IPS-11a (cell line): ENCODE data around the gene ATXN7L1.
"Not testable (repeated sequence)": the region's sequence is repeated elsewhere in the genome, so short reads cannot be mapped to it uniquely, and the experiment has no call there.

Experiments used
- H3K4me3 ChIP-seq: one replicate; pipeline ENCODE4 v1.5.1; 2013; ENCODE audit warnings: low read depth, low read length, control low read depth

Gene ATXN7L1

GRCh38 chr7:105623906-105624305 is 252.5 kb downstream of the ATXN7L1 start:
- no peak overlapping the region for H3K4me3 ChIP-seq

DNA sequence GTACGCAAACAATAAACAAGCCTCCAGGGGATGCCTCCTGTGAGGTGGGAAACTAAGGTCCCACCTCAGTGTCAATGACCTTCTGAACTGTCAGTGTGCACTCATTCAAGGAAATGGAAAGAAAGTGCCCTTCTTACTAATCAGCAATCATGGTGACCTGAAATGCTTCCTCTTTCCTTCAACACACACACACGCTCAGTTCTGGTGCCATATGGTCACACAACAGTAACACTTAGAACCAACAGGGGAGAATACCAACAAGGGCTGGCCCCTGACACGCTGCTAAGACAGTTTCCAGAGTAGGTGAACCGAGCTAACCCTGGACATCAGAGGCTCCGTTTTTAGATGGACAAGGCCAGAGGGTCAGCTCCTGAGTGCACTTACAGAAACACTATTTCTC is 253.0 kb downstream of the ATXN7L1 start:
- H3K4me3 ChIP-seq: no peak overlapping the region

GRCh38 chr7:105622106-105622731 is 254.2 kb downstream of the ATXN7L1 start:
- H3K4me3 ChIP-seq: no peak overlapping the region

GRCh38 chr7:105621617-105622016 is 254.8 kb downstream of the ATXN7L1 start:
- no peak overlapping the region for H3K4me3 ChIP-seq

DNA sequence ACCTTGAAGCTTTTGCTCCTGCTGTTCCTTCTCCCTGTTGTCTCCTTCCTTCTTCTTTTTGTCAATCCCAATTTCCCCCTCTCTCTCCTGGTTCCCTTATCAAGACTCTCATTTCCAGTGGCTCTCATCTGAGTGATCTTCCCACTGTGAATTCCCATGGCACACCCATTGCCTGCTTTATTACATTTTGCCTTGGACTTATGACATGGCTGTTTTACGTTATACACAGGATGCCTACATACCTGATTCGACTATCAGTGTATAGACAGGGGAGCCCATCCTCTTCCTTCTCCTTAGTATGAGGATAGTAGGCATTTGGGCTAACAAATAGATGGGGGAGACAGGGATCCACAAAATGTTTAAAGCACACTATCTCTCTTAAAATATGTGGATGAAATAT is 255.2 kb downstream of the ATXN7L1 start:
- H3K4me3 ChIP-seq: no peak overlapping the region

GRCh38 chr7:105619590-105619989 is 256.8 kb downstream of the ATXN7L1 start:
- H3K4me3 ChIP-seq: no peak overlapping the region

DNA sequence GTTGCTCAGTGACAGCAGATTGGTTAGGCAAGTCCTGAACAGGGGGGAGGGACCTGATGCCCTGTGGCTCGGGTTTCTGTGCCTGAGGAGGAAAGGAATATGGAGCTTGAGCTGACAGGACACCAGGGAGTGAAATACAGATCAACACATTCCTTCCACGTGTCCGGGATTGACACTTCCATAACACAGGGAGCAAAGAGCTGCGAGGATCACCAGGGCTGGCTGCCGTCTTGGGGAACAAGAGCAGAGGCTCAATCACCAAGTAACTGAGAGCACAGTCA is 258.4 kb downstream of the ATXN7L1 start:
- no peak overlapping the region for H3K4me3 ChIP-seq

GRCh38 chr7:105617280-105618015 is 259.0 kb downstream of the ATXN7L1 start:
- no peak overlapping the region for H3K4me3 ChIP-seq

DNA sequence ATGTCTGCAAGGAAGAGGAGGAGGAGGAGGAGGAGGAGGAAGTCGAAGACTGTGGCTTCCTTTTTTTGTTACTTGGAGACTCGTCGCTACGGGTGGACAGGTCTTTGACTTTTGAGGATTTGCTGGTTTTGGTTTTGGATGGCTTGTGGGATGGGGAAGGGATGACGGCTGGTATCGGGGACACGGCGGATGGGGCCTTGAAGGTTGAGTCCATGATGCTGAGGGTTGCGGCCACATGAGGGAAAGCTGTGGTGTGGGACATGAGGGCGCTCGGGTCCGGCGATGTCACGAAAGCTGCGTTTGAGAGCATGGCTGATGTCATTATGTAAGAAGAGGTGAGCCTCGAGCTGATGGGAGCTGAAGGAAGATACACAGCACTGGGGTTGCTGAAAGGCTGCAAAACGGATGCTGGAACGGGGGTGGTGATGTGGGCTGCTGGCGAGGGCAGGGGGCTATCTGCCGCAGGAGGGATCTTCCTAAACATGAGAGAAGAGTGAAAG is 262.0 kb downstream of the ATXN7L1 start:
- no peak overlapping the region for H3K4me3 ChIP-seq

GRCh38 chr7:105613611-105614330 is 262.6 kb downstream of the ATXN7L1 start:
- H3K4me3 ChIP-seq: no peak overlapping the region

- H3K4me3 ChIP-seq: no peak overlapping the region
These were observed 263.6 kb downstream of the ATXN7L1 start for GRCh38 chr7:105612806-105613205.

- no peak overlapping the region for H3K4me3 ChIP-seq
These were observed 264.3 kb downstream of the ATXN7L1 start for GRCh38 chr7:105611856-105612775.

- H3K4me3 ChIP-seq: no peak overlapping the region
These were observed 266.1 kb downstream of the ATXN7L1 start for GRCh38 chr7:105610165-105610930.

DNA sequence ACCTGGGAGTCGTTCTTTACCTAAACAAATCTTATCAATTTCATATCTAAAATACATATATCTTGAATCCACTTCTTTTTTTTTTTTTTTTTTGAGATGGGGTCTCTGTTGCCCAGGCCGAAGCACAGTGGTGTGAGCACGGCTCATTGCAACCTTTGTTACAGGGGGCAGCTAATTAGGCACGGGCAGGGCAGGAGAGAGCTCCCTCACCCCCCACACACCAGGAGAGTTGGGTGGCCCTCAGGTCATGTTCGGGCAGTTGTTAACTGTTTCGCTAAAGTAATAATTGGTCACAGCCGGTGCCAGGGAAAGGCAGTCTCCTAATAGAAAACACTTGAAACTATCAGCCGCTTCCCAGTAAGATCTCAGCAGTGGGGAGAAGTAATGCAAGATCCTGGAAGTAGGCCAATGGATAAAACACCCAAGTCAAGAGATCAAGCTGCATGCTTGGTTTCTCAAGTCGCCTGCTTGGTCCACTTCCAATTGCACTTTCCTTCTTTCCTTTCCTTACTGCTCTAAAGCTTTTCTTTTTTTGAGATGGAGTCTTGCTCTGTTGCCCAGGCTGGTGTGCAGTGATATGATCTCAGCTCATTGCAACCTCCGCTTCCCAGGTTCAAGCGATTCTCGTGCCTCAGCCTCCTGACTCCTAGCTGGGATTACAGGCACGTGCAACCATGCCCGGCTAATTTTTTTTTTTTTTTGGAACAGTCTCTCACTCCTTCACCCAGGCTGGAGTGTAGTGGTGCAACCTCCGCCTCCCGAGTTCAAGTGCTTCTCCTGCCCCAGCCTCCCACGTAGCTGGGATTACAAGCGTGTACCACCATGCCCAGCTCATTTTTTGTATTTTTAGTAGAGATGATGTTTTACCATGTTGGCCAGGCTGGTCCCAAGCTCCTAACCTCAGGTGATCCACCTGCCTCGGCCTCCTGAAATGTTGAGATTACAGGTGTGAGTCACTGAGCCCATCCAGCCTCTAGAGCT is 273.8 kb downstream of the ATXN7L1 start:
- H3K4me3 ChIP-seq: no peak overlapping the region

DNA sequence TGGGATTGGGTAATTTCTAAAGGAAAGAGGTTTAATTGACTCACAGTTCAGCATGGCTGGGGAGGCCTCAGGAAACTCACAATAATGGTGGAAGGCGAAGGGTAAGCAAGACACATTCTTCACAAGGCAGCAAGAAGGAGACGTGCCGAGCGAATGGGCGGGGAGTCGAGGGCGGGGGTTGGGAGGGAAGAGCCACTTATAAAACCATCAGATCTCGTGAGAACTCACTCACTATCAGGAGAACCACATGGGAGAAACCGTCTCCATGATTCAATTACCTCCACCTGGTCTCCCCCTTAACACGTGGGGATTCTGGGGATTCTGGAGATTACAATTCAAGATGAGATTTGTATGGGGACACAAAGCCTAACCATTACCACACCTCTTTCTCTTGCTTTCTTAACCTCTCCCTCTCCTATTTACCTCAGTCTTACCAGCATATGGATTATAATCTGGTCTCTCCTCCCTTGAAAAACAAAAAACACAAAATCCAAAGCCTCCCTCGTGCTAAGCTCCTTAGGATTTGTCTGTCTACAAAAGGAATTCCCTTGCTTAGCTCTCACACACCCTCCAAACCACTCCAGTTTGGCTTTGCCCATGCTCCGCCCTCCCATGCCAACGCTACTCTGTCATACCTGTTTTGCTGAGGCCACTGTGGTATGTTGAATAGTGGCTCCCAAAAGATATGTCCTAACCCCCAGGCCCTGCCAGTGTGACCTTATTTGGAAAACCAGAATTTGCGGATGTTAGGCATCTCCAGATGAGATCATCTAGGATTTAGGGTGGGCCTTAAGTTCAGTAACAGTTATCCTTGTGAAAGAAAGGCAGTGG is 275.5 kb downstream of the ATXN7L1 start:
- no peak overlapping the region for H3K4me3 ChIP-seq

DNA sequence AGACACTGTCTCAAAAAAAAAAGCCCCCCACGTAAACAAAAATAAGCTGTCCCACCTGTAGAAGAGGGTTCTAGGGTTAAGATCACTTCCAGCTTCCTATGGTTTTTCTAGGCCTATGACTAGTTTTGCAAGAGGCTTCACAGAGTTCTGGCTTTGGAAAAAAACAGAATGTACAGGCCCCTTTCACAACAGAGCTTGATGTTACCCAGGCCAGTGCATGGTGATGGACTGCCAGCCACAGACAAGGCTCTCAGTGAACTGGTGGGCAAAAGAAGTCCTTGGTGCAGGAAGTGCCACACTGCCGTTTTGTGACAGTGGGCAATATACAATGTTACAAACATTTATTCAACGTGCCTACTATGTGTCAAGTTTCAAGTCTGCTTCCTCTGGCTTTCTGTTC is 276.8 kb downstream of the ATXN7L1 start:
- H3K4me3 ChIP-seq: no peak overlapping the region

- not testable (repeated sequence) for H3K4me3 ChIP-seq
These were observed 277.3 kb downstream of the ATXN7L1 start for GRCh38 chr7:105599080-105599479.

DNA sequence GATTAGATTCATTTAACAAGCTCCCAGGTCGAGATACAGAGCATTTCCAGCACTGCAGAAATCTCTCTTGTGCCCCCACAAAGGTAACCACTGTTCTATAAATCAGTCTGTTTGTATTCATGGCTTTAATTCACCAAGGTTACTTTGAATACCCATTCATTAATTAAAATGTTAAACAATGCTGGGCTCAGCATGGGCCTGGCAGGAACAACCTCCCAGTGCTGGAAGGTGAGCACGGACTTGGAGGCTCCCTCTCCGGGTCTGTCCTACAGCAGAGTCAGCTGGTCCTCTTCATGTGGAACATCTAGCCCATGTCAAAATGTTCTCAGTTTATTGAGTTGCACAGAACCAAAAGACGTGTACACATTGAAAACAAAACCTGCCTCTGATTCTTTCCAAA is 279.5 kb downstream of the ATXN7L1 start:
- H3K4me3 ChIP-seq: no peak overlapping the region
